Peyer's patch (tissue), 4 donors: Measurements from ENCODE around the gene CORO7. TPM values are rescaled to one million over a fixed set of nuclear protein-coding genes. Genes with fewer than 3 reads are reported as not detected.

Source experiments
- DNase-seq, 3 donors: peaks; one replicate each; pipeline ENCODE4 v3.0.0-alpha.2; 2017 to 2019
- H3K27ac ChIP-seq, 4 donors: fragments of 200-600 bp; sonication (generic); one replicate each; pipeline ENCODE4 v1.5.1; 2016 to 2019
- H3K27me3 ChIP-seq, 2 donors: fragments of 200-600 bp; sonication (generic); one replicate each; pipeline ENCODE4 v1.5.1; 2019
- H3K36me3 ChIP-seq, 3 donors: fragments of 200-600 bp; sonication (generic); one replicate each; pipeline ENCODE4 v1.5.1; 2016 to 2019
- H3K4me1 ChIP-seq, 4 donors: fragments of 200-600 bp; sonication (generic); one replicate each; pipeline ENCODE4 v1.5.1; 2016 to 2019
- H3K4me3 ChIP-seq, 4 donors: fragments of 200-600 bp; sonication (generic); 1 replicate in 3 of 4; 2 replicates in 1 of 4; pipeline ENCODE4 v1.5.1; 2016 to 2019; ENCODE audit warnings: mild to moderate bottlenecking in 1 of 4
- H3K9me3 ChIP-seq, 4 donors: fragments of 200-600 bp; sonication (generic); one replicate each; pipeline ENCODE4 v1.5.1; 2016 to 2019; ENCODE audit warnings: mild to moderate bottlenecking in 1 of 4
- CTCF ChIP-seq, 6 experiments: fragments of 450-650 bp in 4 of 6; fragments of 200-600 bp in 2 of 6; sonication (generic) in 1 of 6; IDR thresholded peaks; one replicate each; pipeline ENCODE4 v1.5.1; 2017 to 2019; ENCODE audit warnings: antibody characterized with exemption in 6 of 6, mild to moderate bottlenecking in 3 of 6, moderate library complexity in 1 of 6
- POLR2A ChIP-seq, 2 donors: fragments of 450-650 bp; IDR thresholded peaks; one replicate each; pipeline ENCODE4 v1.5.1; 2017; ENCODE audit warnings: antibody characterized with exemption in 2 of 2, mild to moderate bottlenecking in 2 of 2, moderate library complexity in 2 of 2
- small RNA-seq, 2 donors: library from RNA; depleted of rRNA; stranded (forward); fragments of <200 nt; gene quantifications; one replicate each; pipeline ENCODE3, GENCODE V24; 2016
- total RNA-seq, 4 donors: library from RNA; depleted of rRNA; stranded (reverse); fragments of >200 nt; gene quantifications; one replicate each; pipeline ENCODE4 v1.1.0, GENCODE V29; 2016

CORO7 gene
- total RNA-seq, 4 donors from 2014 or later = 73.4 to 219 (median 110) TPM

- peak; percentile 69 to 85 (median 80) for DNase-seq
- Histone ChIP-seq H3K36me3 (no peaks in the 10 kb centered on the region), H3K27ac (peak overlapping the region in 2 of 4 donors; percentile 36 to 43), H3K4me3 (no peak overlapping the region), H3K4me1 (peaks cover 0 to 26% (median 15%) of the 10 kb centered on the region in 4 donors), H3K27me3 (no peaks in the 10 kb centered on the region), H3K9me3 (no peaks in the 10 kb centered on the region)
- TF ChIP-seq CTCF (IDR thresholded peaks at IDR 0.05) (peak; percentile 50 to 71 (median 63)), POLR2A (IDR thresholded peaks at IDR 0.05) (no peak)
Measured at GRCh38 chr16:4309833-4310266, 106.5 kb downstream of the CORO7 start.

GRCh38 chr16:4309102-4309832 lies 107.1 kb downstream of the CORO7 start:
- peak overlapping the region in 1 of 4 donors; percentile 43 for H3K27ac ChIP-seq
- TF ChIP-seq POLR2A (IDR thresholded peaks at IDR 0.05) (no peak), CTCF (IDR thresholded peaks at IDR 0.05) (no peak)
- no peak for DNase-seq
- H3K27me3 ChIP-seq = no peaks in the 10 kb centered on the region
- H3K9me3 ChIP-seq = no peaks in the 10 kb centered on the region
- H3K36me3 ChIP-seq = no peaks in the 10 kb centered on the region
- H3K4me3 ChIP-seq = no peak overlapping the region
- H3K4me1 ChIP-seq = peaks cover 0 to 22% (median 13%) of the 10 kb centered on the region in 4 donors

GRCh38 chr16:4307215-4308037 lies 109.0 kb downstream of the CORO7 start:
- Histone ChIP-seq H3K4me1 (peaks cover 0 to 14% (median 6%) of the 10 kb centered on the region in 4 donors), H3K4me3 (peak overlapping the region; percentile 52 to 57 (median 56)), H3K27ac (peak overlapping the region; percentile 79 to 83 (median 81)), H3K27me3 (no peaks in the 10 kb centered on the region), H3K9me3 (no peaks in the 10 kb centered on the region), H3K36me3 (no peaks in the 10 kb centered on the region)
- peak; percentile 95 to 98 (median 96) for DNase-seq
- TF ChIP-seq CTCF (IDR thresholded peaks at IDR 0.05) (peak in 1 of 6 experiments; percentile 3), POLR2A (IDR thresholded peaks at IDR 0.05) (peak; percentile 25 to 29)

GRCh38 chr16:4306470-4307214 lies 109.8 kb downstream of the CORO7 start:
- peaks cover 0 to 14% (median 6%) of the 10 kb centered on the region in 4 donors for H3K4me1 ChIP-seq
- no peaks in the 10 kb centered on the region for H3K36me3 ChIP-seq
- H3K9me3 ChIP-seq = no peaks in the 10 kb centered on the region
- H3K27ac ChIP-seq = peak overlapping the region; percentile 79 to 83 (median 81)
- no peak for TF ChIP-seq CTCF (IDR thresholded peaks at IDR 0.05)
- no peak for TF ChIP-seq POLR2A (IDR thresholded peaks at IDR 0.05)
- H3K27me3 ChIP-seq = no peaks in the 10 kb centered on the region
- H3K4me3 ChIP-seq = peak overlapping the region; percentile 52 to 57 (median 56)
- peak in 2 of 3 donors; percentile 56 to 63 for DNase-seq

Small RNAs within 50 kb of the gene (small RNA-seq; reads per million reads assigned to genes)
- gene AC012676.2 = 0 reads per million in 2 donors

Other genes with a start within 250 kb of the CORO7 start
- gene SRL, start 174.5 kb downstream of the CORO7 start, total RNA-seq = 1 to 10 TPM in 1 of 4 donors, under 1 TPM in 3; 0.35 to 1.7 (median 0.63) TPM
- gene TFAP4, start 143.6 kb downstream of the CORO7 start, total RNA-seq = 10 to 100 TPM in 1 of 4 donors, 1 to 10 TPM in 3; 7.5 to 20.6 (median 8.9) TPM
- gene GLIS2, start 100.5 kb downstream of the CORO7 start, total RNA-seq = 1 to 10 TPM in 3 of 4 donors, under 1 TPM in 1; 0.35 to 3.3 (median 1.7) TPM
- 10 to 100 TPM; 18.2 to 61.4 (median 49.3) TPM for gene PAM16, start 65.3 kb downstream of the CORO7 start, total RNA-seq
- gene VASN, start 44.7 kb downstream of the CORO7 start, total RNA-seq = 10 to 100 TPM in 2 of 4 donors, 1 to 10 TPM in 2; 2.1 to 18.2 (median 8.4) TPM
- 10 to 100 TPM; 51.4 to 70.1 (median 54.0) TPM for gene DNAJA3, start 9.3 kb upstream of the CORO7 start, total RNA-seq
- 10 to 100 TPM; 41.5 to 74.5 (median 58.1) TPM for gene NMRAL1, start 58.0 kb upstream of the CORO7 start, total RNA-seq
- gene HMOX2, start 59.8 kb upstream of the CORO7 start, total RNA-seq = 10 to 100 TPM; 37.1 to 64.8 (median 61.1) TPM
- gene CDIP1, start 122.2 kb upstream of the CORO7 start, total RNA-seq = 10 to 100 TPM; 21.5 to 45.0 (median 39.0) TPM
- not detected for gene C16orf96, start 139.7 kb upstream of the CORO7 start, total RNA-seq
- 10 to 100 TPM; 11.6 to 25.1 (median 18.1) TPM for gene UBALD1, start 198.3 kb upstream of the CORO7 start, total RNA-seq
- 100 to 1,000 TPM in 2 of 4 donors, 10 to 100 TPM in 2; 74.1 to 147 (median 93.8) TPM for gene MGRN1, start 208.2 kb upstream of the CORO7 start, total RNA-seq